Trophoblast cell (in vitro differentiated cells and primary cell): Measurements from ENCODE around the gene ACBD7.

Experiments
- DNase-seq, 2 donors: peaks; one replicate each; pipeline ENCODE4 v3.0.0-alpha.2; 2016
- H2AFZ ChIP-seq: 2 replicates; pipeline ENCODE4 v1.6.1; 2013; ENCODE audit warnings: low read length, moderate library complexity, mild to moderate bottlenecking; ENCODE audit not compliant: insufficient read depth, poor library complexity
- H2AK5ac ChIP-seq: 2 replicates; pipeline ENCODE4 v1.6.1; 2013; ENCODE audit warnings: mild to moderate bottlenecking, low read length
- H2BK120ac ChIP-seq: 2 replicates; pipeline ENCODE4 v1.6.1; 2013; ENCODE audit warnings: low read length, mild to moderate bottlenecking, moderate library complexity; ENCODE audit not compliant: insufficient read depth, poor library complexity
- H2BK12ac ChIP-seq: 2 replicates; pipeline ENCODE4 v1.6.1; 2013; ENCODE audit warnings: mild to moderate bottlenecking, low read length, moderate library complexity
- H2BK5ac ChIP-seq: 2 replicates; pipeline ENCODE4 v1.6.1; 2013; ENCODE audit warnings: low read length, low read depth, moderate library complexity, mild to moderate bottlenecking; ENCODE audit not compliant: poor library complexity
- H3K14ac ChIP-seq: 2 replicates; pipeline ENCODE4 v1.6.1; 2013; ENCODE audit warnings: mild to moderate bottlenecking, low read length
- H3K18ac ChIP-seq: 2 replicates; pipeline ENCODE4 v1.6.1; 2013; ENCODE audit warnings: mild to moderate bottlenecking, low read length
- H3K23ac ChIP-seq: 2 replicates; pipeline ENCODE4 v1.6.1; 2013; ENCODE audit warnings: low read length
- H3K27ac ChIP-seq: 2 replicates; pipeline ENCODE4 v1.5.1; 2013; ENCODE audit warnings: low read depth, mild to moderate bottlenecking, inconsistent platforms, low read length, moderate library complexity
- H3K27me3 ChIP-seq: 2 replicates; pipeline ENCODE4 v1.6.1; 2013; ENCODE audit warnings: inconsistent platforms, mild to moderate bottlenecking, low read length, moderate library complexity; ENCODE audit not compliant: insufficient read depth
- H3K36me3 ChIP-seq, 2 experiments: 1 replicate in 1 of 2; 2 replicates in 1 of 2; pipeline ENCODE4 v1.6.1; 2013; ENCODE audit warnings: low read length in 2 of 2, mild to moderate bottlenecking in 2 of 2, moderate library complexity in 1 of 2; ENCODE audit not compliant: insufficient read depth in 2 of 2, control insufficient read depth in 1 of 2
- H3K4ac ChIP-seq: 2 replicates; pipeline ENCODE4 v1.6.1; 2013; ENCODE audit warnings: low read depth, mild to moderate bottlenecking, low read length, moderate library complexity
- H3K4me1 ChIP-seq, 2 experiments: 1 replicate in 1 of 2; 2 replicates in 1 of 2; pipeline ENCODE4 v1.6.1; 2013; ENCODE audit warnings: low read length in 2 of 2, mild to moderate bottlenecking in 2 of 2, moderate library complexity in 1 of 2; ENCODE audit not compliant: insufficient read depth in 2 of 2, control insufficient read depth in 1 of 2
- H3K4me2 ChIP-seq: 2 replicates; pipeline ENCODE4 v1.6.1; 2013; ENCODE audit warnings: inconsistent platforms, mild to moderate bottlenecking, low read length, moderate library complexity
- H3K4me3 ChIP-seq: 2 replicates; pipeline ENCODE4 v1.5.1; 2013; ENCODE audit warnings: mild to moderate bottlenecking, low read depth, low read length, inconsistent platforms
- H3K79me1 ChIP-seq: one replicate; pipeline ENCODE4 v1.6.1; 2013; ENCODE audit warnings: low read length
- H3K79me2 ChIP-seq: 2 replicates; pipeline ENCODE4 v1.6.1; 2013; ENCODE audit warnings: low read length, mild to moderate bottlenecking; ENCODE audit not compliant: control insufficient read depth, insufficient read depth, poor library complexity
- H3K9ac ChIP-seq: 2 replicates; pipeline ENCODE4 v1.6.1; 2013; ENCODE audit warnings: mild to moderate bottlenecking, low read length
- H3K9me3 ChIP-seq: 2 replicates; pipeline ENCODE4 v1.6.1; 2013; ENCODE audit warnings: low read depth, mild to moderate bottlenecking, control low read depth, inconsistent platforms, low read length; ENCODE audit not compliant: insufficient read depth
- H4K12ac ChIP-seq: 2 replicates; pipeline ENCODE4 v1.6.1; 2013; ENCODE audit warnings: low read depth, mild to moderate bottlenecking, low read length, moderate library complexity
- H4K8ac ChIP-seq: 2 replicates; pipeline ENCODE4 v1.6.1; 2013; ENCODE audit warnings: low read depth, mild to moderate bottlenecking, low read length, moderate library complexity
- H4K91ac ChIP-seq: one replicate; pipeline ENCODE4 v1.6.1; 2013; ENCODE audit warnings: low read depth, mild to moderate bottlenecking, low read length, moderate library complexity
- WGBS: extraction: QIAGEN DNeasy Blood & Tissue Kit; methylation state at CpG from one replicate; pipeline ENCODE4 v1.1.7; 2013; ENCODE audit warnings: missing lambda C conversion rate; ENCODE audit not compliant: insufficient read length, insufficient coverage; ENCODE audit errors: extremely low coverage; 5-methylcytosine and 5-hydroxymethylcytosine counted together

Gene ACBD7

GRCh38 chr10:15092855-15093408 lies 4.4 kb upstream of the ACBD7 start:
- no peak overlapping the region for H4K12ac ChIP-seq
- no peak overlapping the region for H4K8ac ChIP-seq
- no peak overlapping the region for H2AFZ ChIP-seq
- no peaks in the 10 kb centered on the region for H3K36me3 ChIP-seq
- DNase-seq = no peak
- H3K79me2 ChIP-seq = peaks cover 8% of the 10 kb centered on the region
- H3K27me3 ChIP-seq = no peaks in the 10 kb centered on the region
- no peak overlapping the region for H2AK5ac ChIP-seq
- H3K4ac ChIP-seq = no peak overlapping the region
- H3K4me2 ChIP-seq = no peak overlapping the region
- H3K23ac ChIP-seq = no peak overlapping the region
- H3K9ac ChIP-seq = no peak overlapping the region
- no peak overlapping the region for H3K27ac ChIP-seq
- no peak overlapping the region for H2BK5ac ChIP-seq
- H3K4me3 ChIP-seq = no peak overlapping the region
- H4K91ac ChIP-seq = no peak overlapping the region
- no peak overlapping the region for H3K14ac ChIP-seq
- H2BK12ac ChIP-seq = no peak overlapping the region
- no peak overlapping the region for H3K18ac ChIP-seq
- H2BK120ac ChIP-seq = no peak overlapping the region
- H3K79me1 ChIP-seq = peaks cover 8% of the 10 kb centered on the region
- H3K9me3 ChIP-seq = no peaks in the 10 kb centered on the region
- no CpG with 5 or more reads among the region's 16 CpGs for WGBS
- H3K4me1 ChIP-seq = peaks cover 2 to 6% of the 10 kb centered on the region in 2 experiments

DNA sequence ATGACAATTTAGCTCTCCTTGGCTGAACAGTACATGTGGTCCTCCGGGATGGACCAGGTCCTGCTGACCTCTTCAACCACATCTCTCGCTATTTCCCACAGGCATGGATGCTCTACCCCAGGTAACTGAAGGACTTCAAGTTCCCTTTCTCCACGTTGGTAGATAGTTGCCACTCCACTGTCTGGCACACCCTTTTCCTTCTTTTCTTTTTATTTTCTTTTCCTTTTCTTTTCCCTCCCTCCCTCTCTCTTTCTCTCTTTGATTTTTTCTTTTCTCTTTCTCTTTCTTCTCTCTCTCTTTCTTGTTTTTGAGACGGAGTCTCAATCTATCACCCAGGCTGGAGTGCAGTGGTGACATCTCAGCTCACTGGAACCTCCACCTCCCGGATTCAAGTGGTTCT lies 2.8 kb upstream of the ACBD7 start:
- H3K36me3 ChIP-seq = no peaks in the 10 kb centered on the region
- H3K4me3 ChIP-seq = no peak overlapping the region
- no peak overlapping the region for H2BK5ac ChIP-seq
- H4K8ac ChIP-seq = no peak overlapping the region
- no peaks in the 10 kb centered on the region for H3K9me3 ChIP-seq
- no peak overlapping the region for H3K14ac ChIP-seq
- no peak overlapping the region for H4K91ac ChIP-seq
- no peak overlapping the region for H4K12ac ChIP-seq
- no peak overlapping the region for H3K27ac ChIP-seq
- no peak overlapping the region for H3K9ac ChIP-seq
- H3K23ac ChIP-seq = peak overlapping the region; percentile 90
- H3K4me1 ChIP-seq = peaks cover 2 to 5% of the 10 kb centered on the region in 2 experiments
- no peak overlapping the region for H3K4me2 ChIP-seq
- WGBS = no CpG with 5 or more reads among the region's 5 CpGs
- H3K79me2 ChIP-seq = no peaks in the 10 kb centered on the region
- H2BK120ac ChIP-seq = no peak overlapping the region
- H2BK12ac ChIP-seq = no peak overlapping the region
- no peaks in the 10 kb centered on the region for H3K79me1 ChIP-seq
- H2AK5ac ChIP-seq = no peak overlapping the region
- H2AFZ ChIP-seq = no peak overlapping the region
- no peak overlapping the region for H3K18ac ChIP-seq
- no peaks in the 10 kb centered on the region for H3K27me3 ChIP-seq
- DNase-seq = no peak
- H3K4ac ChIP-seq = no peak overlapping the region

GRCh38 chr10:15084502-15084922 lies 4.1 kb downstream of the ACBD7 start:
- Histone ChIP-seq H3K4me2 (no peak overlapping the region), H2AK5ac (no peak overlapping the region), H3K9ac (no peak overlapping the region), H3K23ac (no peak overlapping the region), H3K79me2 (no peaks in the 10 kb centered on the region), H3K79me1 (no peaks in the 10 kb centered on the region), H2BK120ac (no peak overlapping the region), H4K8ac (no peak overlapping the region), H2AFZ (no peak overlapping the region), H3K27me3 (no peaks in the 10 kb centered on the region), H3K9me3 (no peaks in the 10 kb centered on the region), H3K4me3 (no peak overlapping the region), H2BK12ac (no peak overlapping the region), H3K18ac (no peak overlapping the region), H4K91ac (no peak overlapping the region), H3K27ac (no peak overlapping the region), H3K14ac (no peak overlapping the region), H2BK5ac (no peak overlapping the region), H4K12ac (no peak overlapping the region), H3K4ac (no peak overlapping the region), H3K36me3 (no peaks in the 10 kb centered on the region), H3K4me1 (peaks cover 0 to 4% of the 10 kb centered on the region in 2 experiments)
- WGBS = no CpG with 5 or more reads among the region's 7 CpGs
- peak; percentile 54 to 77 for DNase-seq

DNA sequence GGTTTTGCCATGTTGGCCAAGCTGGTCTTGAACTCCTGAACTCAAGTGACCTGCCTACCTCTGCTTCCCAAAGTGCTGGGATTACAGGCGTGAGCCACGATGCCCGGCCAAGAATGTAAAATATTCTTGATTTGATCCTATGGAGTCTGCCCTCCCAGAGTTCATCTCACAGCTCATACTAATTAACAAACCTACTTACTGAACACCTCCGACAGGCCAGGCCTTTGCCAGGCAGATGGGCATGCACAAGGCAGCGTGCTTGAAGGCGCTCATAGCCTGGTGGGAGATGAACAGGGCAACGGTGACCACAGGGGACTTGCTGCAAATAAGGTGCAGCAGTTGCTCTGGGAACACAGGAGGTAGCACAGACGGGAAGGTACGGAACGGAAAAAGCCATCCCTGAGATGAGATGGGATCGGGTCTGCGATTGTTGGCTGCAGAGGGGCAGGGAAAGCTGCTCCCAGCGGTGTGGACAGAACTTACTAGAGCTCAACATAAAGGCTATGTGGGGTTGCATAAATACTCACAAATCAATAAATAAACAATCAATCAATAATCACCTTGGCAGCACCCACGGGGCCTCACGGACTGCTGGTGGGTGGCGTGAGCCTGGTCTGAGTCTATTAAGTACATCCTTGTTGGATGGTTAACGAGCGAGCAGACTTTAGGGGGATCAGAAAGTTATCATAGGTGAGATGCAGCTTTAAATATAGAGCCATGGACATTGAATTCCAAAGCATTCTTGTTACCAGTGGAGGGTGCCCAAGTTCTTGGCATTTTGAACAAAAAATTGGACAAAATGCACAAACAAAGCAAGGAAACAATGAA lies 4.7 kb downstream of the ACBD7 start:
- Histone ChIP-seq H3K79me1 (no peaks in the 10 kb centered on the region), H3K4ac (no peak overlapping the region), H3K18ac (no peak overlapping the region), H2BK12ac (no peak overlapping the region), H3K23ac (no peak overlapping the region), H2BK5ac (no peak overlapping the region), H3K4me1 (peaks cover 0 to 4% of the 10 kb centered on the region in 2 experiments), H3K36me3 (no peaks in the 10 kb centered on the region), H4K8ac (no peak overlapping the region), H3K9ac (no peak overlapping the region), H2BK120ac (no peak overlapping the region), H2AFZ (no peak overlapping the region), H3K4me2 (no peak overlapping the region), H3K27ac (no peak overlapping the region), H3K9me3 (no peaks in the 10 kb centered on the region), H4K12ac (no peak overlapping the region), H3K14ac (no peak overlapping the region), H2AK5ac (no peak overlapping the region), H3K79me2 (no peaks in the 10 kb centered on the region), H3K27me3 (no peaks in the 10 kb centered on the region), H3K4me3 (peak overlapping the region; percentile 20), H4K91ac (no peak overlapping the region)
- WGBS = no CpG with 5 or more reads among the region's 18 CpGs
- no peak for DNase-seq
